Karpas-422 (cell line): ENCODE results near the gene RNF126. TPM values are rescaled to one million over a fixed set of nuclear protein-coding genes. Genes with fewer than 3 reads are reported as not detected.
"Not testable (repeated sequence)": the region's sequence is repeated elsewhere in the genome, so short reads cannot be mapped to it uniquely, and the experiment has no call there.

Experiments used
- DNase-seq: peaks from one replicate; pipeline ENCODE4 v3.0.0-alpha.2; 2015
- H2AFZ ChIP-seq: fragments of 200-600 bp; sonication (generic); 2 replicates; pipeline ENCODE4 v1.6.1; 2014; ENCODE audit warnings: antibody characterized with exemption, low read length, mixed read lengths
- H3K27ac ChIP-seq: fragments of 200-600 bp; sonication (generic); 2 replicates; pipeline ENCODE4 v1.5.1; 2014; ENCODE audit warnings: mild to moderate bottlenecking, low read length, moderate library complexity
- H3K27me3 ChIP-seq: fragments of 200-600 bp; sonication (generic); 2 replicates; pipeline ENCODE4 v1.6.1; 2014; ENCODE audit warnings: low read length, mixed read lengths
- H3K36me3 ChIP-seq: fragments of 200-600 bp; sonication (generic); 2 replicates; pipeline ENCODE4 v1.6.1; 2014; ENCODE audit warnings: low read length, mixed read lengths; ENCODE audit not compliant: insufficient read depth
- H3K4me1 ChIP-seq: fragments of 200-600 bp; sonication (generic); 2 replicates; pipeline ENCODE4 v1.6.1; 2014; ENCODE audit warnings: mild to moderate bottlenecking, low read length, mixed read lengths
- H3K4me2 ChIP-seq: fragments of 200-600 bp; sonication (generic); 2 replicates; pipeline ENCODE4 v1.6.1; 2014; ENCODE audit warnings: low read length, low read depth, mild to moderate bottlenecking; ENCODE audit not compliant: poor library complexity, severe bottlenecking
- H3K4me3 ChIP-seq: fragments of 200-600 bp; sonication (generic); 2 replicates; pipeline ENCODE4 v1.5.1; 2014; ENCODE audit warnings: mild to moderate bottlenecking, antibody characterized with exemption, low read length, mixed read lengths
- H3K79me2 ChIP-seq: fragments of 200-600 bp; sonication (generic); 2 replicates; pipeline ENCODE4 v1.6.1; 2014; ENCODE audit warnings: mild to moderate bottlenecking, low read length, mixed read lengths
- H3K9ac ChIP-seq: fragments of 200-600 bp; sonication (generic); 2 replicates; pipeline ENCODE4 v1.6.0; 2014; ENCODE audit warnings: low read length
- H3K9me2 ChIP-seq: fragments of 200-600 bp; sonication (generic), shearing (Covaris generic); replicated peaks from 2 replicates; pipeline ENCODE4 v1.6.0; 2014; ENCODE audit warnings: mild to moderate bottlenecking, low read length, moderate library complexity; ENCODE audit not compliant: insufficient read depth
- H3K9me3 ChIP-seq: fragments of 300-700, 200-600 bp; sonication (generic); 2 replicates; pipeline ENCODE4 v1.6.1; 2014; ENCODE audit warnings: low read length, mixed read lengths
- H4K20me1 ChIP-seq: fragments of 200-600 bp; sonication (generic); 2 replicates; pipeline ENCODE4 v1.6.1; 2014; ENCODE audit warnings: mild to moderate bottlenecking, antibody characterized with exemption, low read length, low read depth; ENCODE audit not compliant: insufficient read depth
- total RNA-seq: library from RNA; depleted of rRNA; stranded (reverse); fragments of >200 nt; shearing (Covaris generic); gene quantifications from 2 replicates; pipeline ENCODE4 v1.2.3, GENCODE V29; 2014; ENCODE audit warnings: low replicate concordance

The RNF126 gene
- total RNA-seq, 1 experiment from 2014 or later, result 36.5 TPM

GRCh38 chr19:703651-704446, 40.8 kb upstream of the RNF126 start:
- H3K9me2 ChIP-seq, result no peaks in the 10 kb centered on the region
- H3K27me3 ChIP-seq, result no peaks in the 10 kb centered on the region
- no peaks in the 10 kb centered on the region for H4K20me1 ChIP-seq
- DNase-seq, result peak; percentile 83
- no peaks in the 10 kb centered on the region for H3K36me3 ChIP-seq
- H3K4me1 ChIP-seq, result no peaks in the 10 kb centered on the region
- no peak overlapping the region for H3K27ac ChIP-seq
- no peak overlapping the region for H3K4me3 ChIP-seq
- no peak overlapping the region for H2AFZ ChIP-seq
- H3K9me3 ChIP-seq, result no peaks in the 10 kb centered on the region
- no peak overlapping the region for H3K4me2 ChIP-seq
- no peak overlapping the region for H3K9ac ChIP-seq
- no peaks in the 10 kb centered on the region for H3K79me2 ChIP-seq

GRCh38 chr19:703329-703650, 40.3 kb upstream of the RNF126 start:
- no peak overlapping the region for H3K9ac ChIP-seq
- no peak overlapping the region for H3K4me3 ChIP-seq
- H3K27me3 ChIP-seq, result no peaks in the 10 kb centered on the region
- no peak overlapping the region for H3K4me2 ChIP-seq
- no peak for DNase-seq
- no peaks in the 10 kb centered on the region for H3K36me3 ChIP-seq
- H2AFZ ChIP-seq, result no peak overlapping the region
- no peaks in the 10 kb centered on the region for H3K9me2 ChIP-seq
- H4K20me1 ChIP-seq, result no peaks in the 10 kb centered on the region
- no peaks in the 10 kb centered on the region for H3K4me1 ChIP-seq
- H3K79me2 ChIP-seq, result no peaks in the 10 kb centered on the region
- no peak overlapping the region for H3K27ac ChIP-seq
- no peaks in the 10 kb centered on the region for H3K9me3 ChIP-seq

GRCh38 chr19:702847-703246, 39.8 kb upstream of the RNF126 start:
- H3K4me1 ChIP-seq, H3K79me2 ChIP-seq, H3K9me3 ChIP-seq, DNase-seq, H3K9me2 ChIP-seq, H3K4me3 ChIP-seq, H3K36me3 ChIP-seq, H3K4me2 ChIP-seq, H2AFZ ChIP-seq, H3K27ac ChIP-seq, H4K20me1 ChIP-seq, H3K27me3 ChIP-seq, H3K9ac ChIP-seq: not testable (repeated sequence)

GRCh38 chr19:699885-700284, 36.9 kb upstream of the RNF126 start:
- H3K9me2 ChIP-seq, H3K9ac ChIP-seq, H3K79me2 ChIP-seq, DNase-seq, H2AFZ ChIP-seq, H3K4me3 ChIP-seq, H3K27ac ChIP-seq, H4K20me1 ChIP-seq, H3K4me1 ChIP-seq, H3K36me3 ChIP-seq, H3K4me2 ChIP-seq, H3K27me3 ChIP-seq, H3K9me3 ChIP-seq: not testable (repeated sequence)

GRCh38 chr19:698529-698928, 35.5 kb upstream of the RNF126 start:
- not testable (repeated sequence) for H3K9ac ChIP-seq, H3K4me3 ChIP-seq, H3K27ac ChIP-seq, H2AFZ ChIP-seq, H3K4me1 ChIP-seq, H3K27me3 ChIP-seq, H4K20me1 ChIP-seq, H3K9me2 ChIP-seq, DNase-seq, H3K9me3 ChIP-seq, H3K36me3 ChIP-seq, H3K79me2 ChIP-seq, H3K4me2 ChIP-seq

GRCh38 chr19:695352-695949, 32.4 kb upstream of the RNF126 start, which contains the start of gene PRSS57:
Gene PRSS57 (minus strand): TSS chr19:695452. CDS start chr19:695430, 22 bp downstream.
- H3K9me3 ChIP-seq, result no peaks in the 10 kb centered on the region
- no peaks in the 10 kb centered on the region for H3K36me3 ChIP-seq
- H3K4me3 ChIP-seq, result no peak within 1 kb of the TSS
- no peak for DNase-seq
- no peaks in the 10 kb centered on the region for H3K9me2 ChIP-seq
- no peaks in the 10 kb centered on the region for H3K4me1 ChIP-seq
- H3K4me2 ChIP-seq, result no peak within 1 kb of the TSS
- no peaks in the 10 kb centered on the region for H3K27me3 ChIP-seq
- no peaks in the 10 kb centered on the region for H4K20me1 ChIP-seq
- H3K27ac ChIP-seq, result no peak within 1 kb of the TSS
- no peak within 1 kb of the TSS for H2AFZ ChIP-seq
- no peaks in the 10 kb centered on the region for H3K79me2 ChIP-seq
- no peak within 1 kb of the TSS for H3K9ac ChIP-seq

GRCh38 chr19:694481-695351, 31.7 kb upstream of the RNF126 start:
- Histone ChIP-seq H3K4me3 (no peak overlapping the region), H2AFZ (no peak overlapping the region), H3K9me3 (no peaks in the 10 kb centered on the region), H3K9ac (no peak overlapping the region), H4K20me1 (no peaks in the 10 kb centered on the region), H3K27ac (no peak overlapping the region), H3K4me2 (no peak overlapping the region), H3K36me3 (no peaks in the 10 kb centered on the region), H3K9me2 (no peaks in the 10 kb centered on the region), H3K4me1 (no peaks in the 10 kb centered on the region), H3K27me3 (no peaks in the 10 kb centered on the region), H3K79me2 (no peaks in the 10 kb centered on the region)
- no peak for DNase-seq

- no peaks in the 10 kb centered on the region for H3K9me2 ChIP-seq
- no peak for DNase-seq
- no peaks in the 10 kb centered on the region for H4K20me1 ChIP-seq
- no peaks in the 10 kb centered on the region for H3K36me3 ChIP-seq
- H3K9me3 ChIP-seq, result no peaks in the 10 kb centered on the region
- H3K4me1 ChIP-seq, result no peaks in the 10 kb centered on the region
- H3K27me3 ChIP-seq, result no peaks in the 10 kb centered on the region
- no peak overlapping the region for H3K9ac ChIP-seq
- H3K4me2 ChIP-seq, result no peak overlapping the region
- H2AFZ ChIP-seq, result no peak overlapping the region
- no peak overlapping the region for H3K4me3 ChIP-seq
- no peaks in the 10 kb centered on the region for H3K79me2 ChIP-seq
- no peak overlapping the region for H3K27ac ChIP-seq
These were observed 27.2 kb upstream of the RNF126 start for GRCh38 chr19:690203-690602.
